SJSA1 (cell line): ENCODE measurements around the gene PDZD2. TPM values are rescaled to one million over a fixed set of nuclear protein-coding genes. Genes with fewer than 3 reads are reported as not detected.

Experiments
- DNase-seq, 2 experiments: peaks; one replicate each; pipeline ENCODE4 v3.0.0-alpha.2; 2015 to 2020; ENCODE audit warnings: low spot score in 2 of 2, low read depth in 1 of 2
- H3K27ac ChIP-seq: fragments of 250-450 bp; sonication (Bioruptor Pico); 2 replicates; pipeline ENCODE4 v1.5.1; 2020; ENCODE audit warnings: mild to moderate bottlenecking, moderate library complexity
- H3K27me3 ChIP-seq: fragments of 250-450 bp; sonication (Bioruptor Pico); replicated peaks from 2 replicates; pipeline ENCODE4 v1.5.1; 2020; ENCODE audit warnings: mild to moderate bottlenecking, moderate library complexity
- H3K36me3 ChIP-seq: fragments of 250-450 bp; sonication (Bioruptor Pico); 2 replicates; pipeline ENCODE4 v1.5.1; 2020; ENCODE audit warnings: mild to moderate bottlenecking
- H3K4me1 ChIP-seq: fragments of 250-450 bp; sonication (Bioruptor Pico); replicated peaks from 2 replicates; pipeline ENCODE4 v1.6.1; 2021; ENCODE audit warnings: mild to moderate bottlenecking
- H3K4me3 ChIP-seq: fragments of 250-450 bp; sonication (Bioruptor Pico); 2 replicates; pipeline ENCODE4 v1.5.1; 2020; ENCODE audit warnings: mild to moderate bottlenecking
- H3K9me3 ChIP-seq: fragments of 250-450 bp; sonication (Bioruptor Pico); replicated peaks from 2 replicates; pipeline ENCODE4 v1.5.1; 2020; ENCODE audit warnings: mild to moderate bottlenecking
- total RNA-seq: library from RNA; depleted of rRNA; stranded (reverse); fragments of >200 nt; shearing (Covaris generic); gene quantifications from 2 replicates; pipeline ENCODE4 v1.2.3, GENCODE V29; 2014; rRNA removed

PDZD2 gene
- total RNA-seq, 1 experiment from 2014 or later, result 0.16 TPM

DNA sequence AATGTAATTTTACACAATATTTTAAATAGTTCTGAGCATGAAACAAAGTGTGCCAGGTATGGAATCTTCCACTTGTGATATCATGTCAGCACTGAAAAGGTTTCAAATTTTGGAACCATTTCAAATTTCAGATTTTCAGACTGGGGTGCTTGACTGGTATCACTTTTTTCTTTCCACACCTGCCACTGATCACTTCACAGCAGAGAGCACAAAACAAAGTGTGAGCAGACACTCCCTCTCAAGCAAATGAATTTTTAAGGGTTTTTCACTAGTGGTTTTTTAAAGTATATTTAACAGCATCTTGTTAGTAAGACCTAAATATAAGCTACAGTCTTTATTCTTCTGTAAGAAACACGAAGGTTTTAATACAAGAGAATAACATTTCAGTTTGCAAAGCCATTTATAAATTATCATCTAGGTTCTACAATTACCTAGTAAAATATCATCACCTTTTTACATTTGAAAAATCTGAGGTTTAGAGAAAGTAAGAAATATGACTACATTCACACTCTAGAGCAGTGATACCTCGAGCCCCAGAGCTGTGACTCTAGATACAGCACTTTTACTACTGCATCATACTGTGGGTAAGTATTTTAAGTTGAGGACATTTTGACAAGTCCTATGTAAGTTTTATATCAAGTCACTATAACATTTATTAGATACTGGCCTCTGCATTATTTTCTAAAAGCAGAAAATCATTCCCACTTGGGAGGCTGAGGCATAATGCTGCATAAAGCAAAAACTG is 520.6 kb downstream of the PDZD2 start:
- Histone ChIP-seq H3K9me3 (no peaks in the 10 kb centered on the region), H3K36me3 (no peaks in the 10 kb centered on the region), H3K4me3 (no peak overlapping the region), H3K27ac (no peak overlapping the region), H3K4me1 (no peaks in the 10 kb centered on the region), H3K27me3 (no peaks in the 10 kb centered on the region)
- no peak for DNase-seq

DNA sequence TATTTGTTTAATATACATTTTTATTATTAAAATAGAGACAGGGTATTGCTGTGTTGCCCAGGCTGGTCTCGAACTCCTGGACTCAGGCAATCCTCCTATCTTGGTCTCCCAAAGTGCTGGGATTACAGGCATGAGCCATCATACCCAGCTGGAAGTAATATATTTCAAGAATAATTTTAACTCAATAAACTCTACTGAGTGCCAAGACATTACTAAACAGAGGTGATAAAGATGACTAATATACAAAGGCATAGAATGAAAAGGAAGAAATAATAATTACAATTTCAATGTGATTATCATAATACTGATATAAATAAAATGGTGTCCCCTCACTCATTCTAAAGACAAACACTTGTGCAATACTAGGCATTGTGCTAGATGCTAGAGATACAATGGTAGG is 521.3 kb downstream of the PDZD2 start:
- no peaks in the 10 kb centered on the region for H3K9me3 ChIP-seq
- H3K4me1 ChIP-seq, result no peaks in the 10 kb centered on the region
- H3K36me3 ChIP-seq, result no peaks in the 10 kb centered on the region
- H3K27me3 ChIP-seq, result no peaks in the 10 kb centered on the region
- H3K4me3 ChIP-seq, result no peak overlapping the region
- no peak for DNase-seq
- H3K27ac ChIP-seq, result no peak overlapping the region

Other genes starting within 250 kb of the PDZD2 start
- gene DROSHA, start 107.0 kb upstream of the PDZD2 start, total RNA-seq, result 23.6 and 24.4 TPM in 2 replicates
- 7.4 and 18.3 TPM in 2 replicates for gene C5orf22, start 106.8 kb upstream of the PDZD2 start, total RNA-seq